Measurements from ENCODE around the gene FOXD4L1. TPM values are rescaled to one million over a fixed set of nuclear protein-coding genes. Genes with fewer than 3 reads are reported as not detected.
A peak's percentile ranks its signal among the peaks of the same experiment; 100 is the strongest.
"Not testable (repeated sequence)": the region's sequence is repeated elsewhere in the genome, so short reads cannot be mapped to it uniquely, and the experiment has no call there.

Gene FOXD4L1
- polyA plus RNA-seq, 2 of the 4 experiments (the other 2 are of a cell fraction), result 0.28 to 0.67 TPM

GRCh38 chr2:113521492-113521891 is 23.0 kb downstream of the FOXD4L1 start:
- ATAC-seq; H3K4me3 ChIP-seq; H3K27ac ChIP-seq; H3K4me2 ChIP-seq; H3K4me1 ChIP-seq; FAIRE-seq; H3K9me3 ChIP-seq; CTCF ChIA-PET; DNase-seq (ENCODE audit: low read depth in 1 of 2, low spot score in 1 of 2); POLR2A ChIA-PET: not testable (repeated sequence)
- 50% methylated on average over 5 of the region's 5 CpGs for WGBS (ENCODE audit: missing lambda C conversion rate)

GRCh38 chr2:113524986-113525385 is 26.5 kb downstream of the FOXD4L1 start:
- POLR2A ChIA-PET; H3K4me1 ChIP-seq; H3K9me3 ChIP-seq; H3K27ac ChIP-seq; H3K4me2 ChIP-seq; CTCF ChIA-PET; FAIRE-seq; H3K4me3 ChIP-seq; ATAC-seq; DNase-seq (ENCODE audit: low read depth in 1 of 2, low spot score in 1 of 2): not testable (repeated sequence)
- WGBS (ENCODE audit: missing lambda C conversion rate), result 17% methylated on average over 1 of the region's 1 CpG

- WGBS (ENCODE audit: missing lambda C conversion rate), result 1% methylated on average over 7 of the region's 12 CpGs
- H3K9me3 ChIP-seq; H3K4me1 ChIP-seq; H3K27ac ChIP-seq; POLR2A ChIA-PET; H3K4me2 ChIP-seq; H3K4me3 ChIP-seq; DNase-seq (ENCODE audit: low read depth in 1 of 2, low spot score in 1 of 2); FAIRE-seq: not testable (repeated sequence)
- CTCF ChIA-PET, result interaction anchor here (1.2 kb wide), 1 partner anchor 439 kb away, joined by 4 read pairs; no protein-coding TSS in a partner anchor
- peak; percentile 93 to 98 for ATAC-seq
Measured at GRCh38 chr2:113527350-113528045, 29.0 kb downstream of the FOXD4L1 start.

GRCh38 chr2:113528126-113528525 is 29.7 kb downstream of the FOXD4L1 start:
- H3K4me2 ChIP-seq; FAIRE-seq; DNase-seq (ENCODE audit: low read depth in 1 of 2, low spot score in 1 of 2); H3K27ac ChIP-seq; H3K4me1 ChIP-seq; POLR2A ChIA-PET; H3K4me3 ChIP-seq; H3K9me3 ChIP-seq: not testable (repeated sequence)
- ATAC-seq, result peak; percentile 49 to 55; a peak in 3 of 6 replicates
- CTCF ChIA-PET, result interaction anchor here (1.2 kb wide), 1 partner anchor 438 kb away, joined by 4 read pairs; no protein-coding TSS in a partner anchor
- WGBS (ENCODE audit: missing lambda C conversion rate), result 40% methylated on average over 5 of the region's 5 CpGs

- POLR2A ChIA-PET; DNase-seq (ENCODE audit: low read depth in 1 of 2, low spot score in 1 of 2); ATAC-seq; H3K27ac ChIP-seq; CTCF ChIA-PET; H3K4me2 ChIP-seq; H3K4me3 ChIP-seq; H3K4me1 ChIP-seq; H3K9me3 ChIP-seq; FAIRE-seq: not testable (repeated sequence)
- 40% methylated on average over 1 of the region's 3 CpGs for WGBS (ENCODE audit: missing lambda C conversion rate)
Measured at GRCh38 chr2:113528904-113529303, 30.4 kb downstream of the FOXD4L1 start.

- H3K4me1 ChIP-seq; H3K4me3 ChIP-seq; POLR2A ChIA-PET; H3K4me2 ChIP-seq; ATAC-seq; DNase-seq (ENCODE audit: low read depth in 1 of 2, low spot score in 1 of 2); FAIRE-seq; H3K9me3 ChIP-seq; H3K27ac ChIP-seq; CTCF ChIA-PET: not testable (repeated sequence)
- WGBS (ENCODE audit: missing lambda C conversion rate), result 0% methylated on average over 1 of the region's 4 CpGs
Measured at GRCh38 chr2:113532991-113533390, 34.5 kb downstream of the FOXD4L1 start.

- POLR2A ChIA-PET; H3K9me3 ChIP-seq; DNase-seq (ENCODE audit: low read depth in 1 of 2, low spot score in 1 of 2); ATAC-seq; H3K4me1 ChIP-seq; H3K27ac ChIP-seq; FAIRE-seq; CTCF ChIA-PET; H3K4me3 ChIP-seq; H3K4me2 ChIP-seq: not testable (repeated sequence)
- 47% methylated on average over 6 of the region's 6 CpGs for WGBS (ENCODE audit: missing lambda C conversion rate)
Measured at GRCh38 chr2:113536573-113536972, 38.1 kb downstream of the FOXD4L1 start.

GRCh38 chr2:113540834-113541203 is 42.4 kb downstream of the FOXD4L1 start:
- ATAC-seq, result peak in 1 of 2 experiments; percentile 18; a peak in 3 of 6 replicates
- CTCF ChIA-PET; H3K4me1 ChIP-seq; H3K9me3 ChIP-seq; FAIRE-seq; H3K4me2 ChIP-seq; POLR2A ChIA-PET; H3K27ac ChIP-seq; DNase-seq (ENCODE audit: low read depth in 1 of 2, low spot score in 1 of 2); H3K4me3 ChIP-seq: not testable (repeated sequence)
- WGBS (ENCODE audit: missing lambda C conversion rate), result 64% methylated on average over 5 of the region's 5 CpGs

- peak overlapping the region; percentile 97 for H3K4me2 ChIP-seq
- peak overlapping the region; percentile 57 for H3K4me3 ChIP-seq
- H3K9me3 ChIP-seq, FAIRE-seq, POLR2A ChIA-PET, CTCF ChIA-PET, H3K4me1 ChIP-seq: not testable (repeated sequence)
- WGBS (ENCODE audit: missing lambda C conversion rate), result 16% methylated on average over 33 of the region's 71 CpGs
- peak overlapping the region in 1 of 2 experiments; percentile 77; a peak in 3 of 6 replicates for H3K27ac ChIP-seq
- DNase-seq (ENCODE audit: low read depth in 1 of 2, low spot score in 1 of 2), result peak; percentile 0 to 2
- peak; percentile 58 to 75 for ATAC-seq
Measured at GRCh38 chr2:113541204-113541975, 42.9 kb downstream of the FOXD4L1 start.

GRCh38 chr2:113541976-113542485 is 43.6 kb downstream of the FOXD4L1 start:
- ATAC-seq, result peak; percentile 73 to 85
- H3K9me3 ChIP-seq, CTCF ChIA-PET, POLR2A ChIA-PET, FAIRE-seq, H3K4me1 ChIP-seq: not testable (repeated sequence)
- DNase-seq (ENCODE audit: low read depth in 1 of 2, low spot score in 1 of 2), result peak in 1 of 2 experiments; percentile 0
- H3K27ac ChIP-seq, result peak overlapping the region in 1 of 2 experiments; percentile 77; a peak in 3 of 6 replicates
- peak overlapping the region; percentile 57 for H3K4me3 ChIP-seq
- peak overlapping the region; percentile 97 for H3K4me2 ChIP-seq
- 42% methylated on average over 15 of the region's 64 CpGs for WGBS (ENCODE audit: missing lambda C conversion rate)

GRCh38 chr2:113542529-113542928 is 44.1 kb downstream of the FOXD4L1 start:
- H3K4me2 ChIP-seq; FAIRE-seq; H3K27ac ChIP-seq; H3K4me1 ChIP-seq; DNase-seq (ENCODE audit: low read depth in 1 of 2, low spot score in 1 of 2); CTCF ChIA-PET; POLR2A ChIA-PET; ATAC-seq; H3K4me3 ChIP-seq; H3K9me3 ChIP-seq: not testable (repeated sequence)
- WGBS (ENCODE audit: missing lambda C conversion rate), result 48% methylated on average over 2 of the region's 9 CpGs
